DOHH2 (cell line): ENCODE results near the gene SEMA3A.
"Not testable (repeated sequence)": the region's sequence is repeated elsewhere in the genome, so short reads cannot be mapped to it uniquely, and the experiment has no call there.

Experiments
- H3F3A ChIP-seq: fragments of 200-600 bp; sonication (generic), shearing (Covaris generic); 2 replicates; pipeline ENCODE4 v1.6.0; 2016; ENCODE audit warnings: antibody characterized with exemption, mild to moderate bottlenecking; ENCODE audit not compliant: control insufficient read depth, insufficient read depth
- H3K27ac ChIP-seq: fragments of 200-600 bp; sonication (generic); 2 replicates; pipeline ENCODE4 v1.5.1; 2014; ENCODE audit warnings: low read depth, mild to moderate bottlenecking, low read length, moderate library complexity
- H3K27me3 ChIP-seq: fragments of 200-600 bp; sonication (generic); 2 replicates; pipeline ENCODE4 v1.6.1; 2014; ENCODE audit warnings: mild to moderate bottlenecking, low read length, mixed read lengths; ENCODE audit not compliant: control insufficient read depth
- H3K36me3 ChIP-seq: fragments of 200-600 bp; sonication (generic); 2 replicates; pipeline ENCODE4 v1.6.1; 2014; ENCODE audit warnings: mild to moderate bottlenecking, low read length, moderate library complexity, mixed read lengths; ENCODE audit not compliant: control insufficient read depth
- H3K4me1 ChIP-seq: fragments of 200-600 bp; sonication (generic); 2 replicates; pipeline ENCODE4 v1.6.1; 2014; ENCODE audit warnings: mild to moderate bottlenecking, low read length, mixed read lengths; ENCODE audit not compliant: control insufficient read depth
- H3K4me2 ChIP-seq: fragments of 200-600 bp; sonication (generic); 2 replicates; pipeline ENCODE4 v1.6.0; 2014; ENCODE audit warnings: mild to moderate bottlenecking, low read length, moderate library complexity
- H3K4me3 ChIP-seq: fragments of 200-600 bp; sonication (generic); 2 replicates; pipeline ENCODE4 v1.5.1; 2014; ENCODE audit warnings: mild to moderate bottlenecking, low read length, mixed read lengths
- H3K79me2 ChIP-seq: fragments of 200-600 bp; sonication (generic); 2 replicates; pipeline ENCODE4 v1.6.1; 2014; ENCODE audit warnings: mild to moderate bottlenecking, low read length, mixed read lengths; ENCODE audit not compliant: control insufficient read depth
- H3K9me2 ChIP-seq: fragments of 200-600 bp; sonication (generic); replicated peaks from 2 replicates; pipeline ENCODE4 v1.6.1; 2014; ENCODE audit warnings: mild to moderate bottlenecking, low read length, mixed read lengths; ENCODE audit not compliant: control insufficient read depth
- H3K9me3 ChIP-seq: fragments of 200-600 bp; sonication (generic); 2 replicates; pipeline ENCODE4 v1.6.1; 2014; ENCODE audit warnings: antibody characterized with exemption, low read length, mixed read lengths; ENCODE audit not compliant: control insufficient read depth, insufficient read depth
- H4K20me1 ChIP-seq: fragments of 200-600 bp; sonication (generic); 2 replicates; pipeline ENCODE4 v1.6.0; 2014; ENCODE audit warnings: low read depth, mild to moderate bottlenecking, antibody characterized with exemption, low read length, moderate library complexity; ENCODE audit not compliant: control insufficient read depth, insufficient read depth
- EZH2phosphoT487 ChIP-seq: fragments of 200-600 bp; sonication (generic); IDR thresholded peaks from 2 replicates; pipeline ENCODE4 v1.6.1; 2017; ENCODE audit warnings: borderline replicate concordance, mild to moderate bottlenecking, antibody characterized with exemption, low read length, moderate library complexity, mixed read lengths
- TF ChIP-seq, protein P1 (sequence below): fragments of 200-600 bp; sonication (generic); IDR thresholded peaks from one replicate; pipeline ENCODE4 v1.5.1; 2014; ENCODE audit warnings: antibody characterized with exemption, mild to moderate bottlenecking, low read depth, low read length; ENCODE audit not compliant: poor library complexity, severe bottlenecking

The SEMA3A gene

DNA sequence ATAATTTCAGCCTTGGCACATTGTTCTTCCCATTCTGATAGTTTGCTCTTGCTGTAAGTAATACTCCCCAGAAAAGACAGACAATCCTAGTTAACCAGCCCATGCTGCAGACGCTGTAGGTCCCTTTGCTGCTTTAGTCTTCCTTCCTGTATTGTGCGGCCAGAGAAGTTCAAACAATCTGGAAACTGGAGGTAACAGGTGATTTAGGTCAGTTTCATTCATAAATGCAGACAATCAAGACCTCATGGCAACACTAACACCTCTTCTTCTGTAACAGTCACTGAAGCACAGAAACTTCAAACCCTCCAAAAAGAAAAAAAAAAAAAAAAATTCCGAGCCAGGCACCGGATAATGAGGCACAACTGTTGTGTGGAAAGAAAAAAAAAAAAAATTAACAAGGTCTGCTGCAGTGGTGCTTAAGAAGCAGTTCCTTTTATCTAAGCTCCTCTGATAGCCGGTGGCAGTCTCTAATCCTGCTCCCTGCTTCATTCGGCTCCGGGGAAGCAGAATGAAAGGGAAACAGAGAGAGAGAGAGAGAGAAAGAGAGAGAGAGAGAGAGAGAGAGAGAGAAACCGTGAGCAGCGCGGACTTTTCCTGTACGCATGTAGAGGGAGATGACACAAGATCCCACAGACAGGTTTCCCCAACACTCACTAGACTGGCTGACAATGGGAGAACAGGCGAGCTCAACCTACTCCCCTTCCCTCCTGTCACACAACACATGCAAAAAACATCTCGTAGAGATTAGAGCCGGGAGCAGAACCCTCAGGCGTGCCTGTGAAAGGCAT, at the start of gene SEMA3A:
TSS of gene SEMA3A (minus strand) at position 306 of the 788 bp plus-strand sequence. CDS start at position 103, 203 bp downstream.
- H3K27ac ChIP-seq = no peak within 1 kb of the TSS
- H3K36me3 ChIP-seq = no peaks in the 10 kb centered on the region
- H3K79me2 ChIP-seq = no peaks in the 10 kb centered on the region
- TF ChIP-seq, protein P1, sequence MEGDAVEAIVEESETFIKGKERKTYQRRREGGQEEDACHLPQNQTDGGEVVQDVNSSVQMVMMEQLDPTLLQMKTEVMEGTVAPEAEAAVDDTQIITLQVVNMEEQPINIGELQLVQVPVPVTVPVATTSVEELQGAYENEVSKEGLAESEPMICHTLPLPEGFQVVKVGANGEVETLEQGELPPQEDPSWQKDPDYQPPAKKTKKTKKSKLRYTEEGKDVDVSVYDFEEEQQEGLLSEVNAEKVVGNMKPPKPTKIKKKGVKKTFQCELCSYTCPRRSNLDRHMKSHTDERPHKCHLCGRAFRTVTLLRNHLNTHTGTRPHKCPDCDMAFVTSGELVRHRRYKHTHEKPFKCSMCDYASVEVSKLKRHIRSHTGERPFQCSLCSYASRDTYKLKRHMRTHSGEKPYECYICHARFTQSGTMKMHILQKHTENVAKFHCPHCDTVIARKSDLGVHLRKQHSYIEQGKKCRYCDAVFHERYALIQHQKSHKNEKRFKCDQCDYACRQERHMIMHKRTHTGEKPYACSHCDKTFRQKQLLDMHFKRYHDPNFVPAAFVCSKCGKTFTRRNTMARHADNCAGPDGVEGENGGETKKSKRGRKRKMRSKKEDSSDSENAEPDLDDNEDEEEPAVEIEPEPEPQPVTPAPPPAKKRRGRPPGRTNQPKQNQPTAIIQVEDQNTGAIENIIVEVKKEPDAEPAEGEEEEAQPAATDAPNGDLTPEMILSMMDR = no peak
- no peak for TF ChIP-seq EZH2phosphoT487
- H4K20me1 ChIP-seq = no peaks in the 10 kb centered on the region
- H3K4me2 ChIP-seq = no peak within 1 kb of the TSS
- H3K9me3 ChIP-seq = no peaks in the 10 kb centered on the region
- H3F3A ChIP-seq = no peaks in the 10 kb centered on the region
- no peaks in the 10 kb centered on the region for H3K9me2 ChIP-seq
- no peak within 1 kb of the TSS for H3K4me3 ChIP-seq
- H3K27me3 ChIP-seq = no peaks in the 10 kb centered on the region
- no peaks in the 10 kb centered on the region for H3K4me1 ChIP-seq

DNA sequence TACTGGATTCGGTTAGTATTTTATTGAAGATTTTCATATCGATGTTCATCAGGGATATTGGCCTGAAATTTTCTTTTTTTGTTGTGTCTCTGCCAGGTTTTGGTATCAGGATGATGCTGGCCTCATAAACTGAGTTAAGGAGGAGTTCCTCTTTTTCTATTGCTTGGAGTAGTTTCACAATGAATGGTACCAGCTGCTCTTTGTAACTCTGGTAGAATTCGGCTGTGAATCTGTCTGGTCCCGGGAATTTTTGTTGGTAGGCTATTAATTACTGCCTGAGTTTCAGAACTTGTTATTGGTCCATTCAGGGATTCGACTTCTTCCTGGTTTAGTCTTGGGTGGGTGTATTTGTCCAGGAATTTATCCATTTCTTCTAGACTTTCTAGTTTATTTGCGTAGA, 48.4 kb upstream of the SEMA3A start:
- not testable (repeated sequence) for H3K27me3 ChIP-seq, H3K4me2 ChIP-seq, H3K9me3 ChIP-seq, H3K79me2 ChIP-seq, H3K36me3 ChIP-seq, H3K4me3 ChIP-seq, H4K20me1 ChIP-seq, H3K9me2 ChIP-seq, H3K4me1 ChIP-seq, H3K27ac ChIP-seq, H3F3A ChIP-seq

DNA sequence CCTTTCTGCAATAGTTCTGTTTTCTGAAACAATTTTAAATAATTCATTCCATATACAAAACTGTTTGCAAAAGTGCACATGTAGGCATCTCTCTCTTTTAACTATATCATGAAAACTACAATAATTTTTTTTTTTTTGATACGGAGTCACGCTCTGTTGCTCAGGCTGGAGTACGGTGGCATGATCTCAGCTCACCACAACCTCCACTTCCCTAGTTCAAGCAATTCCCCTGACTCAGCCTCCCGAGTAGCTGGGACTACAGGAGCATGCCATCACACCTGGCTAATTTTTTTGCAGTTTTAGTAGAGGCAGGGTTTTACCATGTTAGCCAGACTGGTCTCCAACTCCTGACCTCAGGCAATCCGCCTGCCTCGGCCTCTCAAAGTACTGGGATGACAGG, 44.0 kb upstream of the SEMA3A start:
- Histone ChIP-seq H3K4me1 (no peaks in the 10 kb centered on the region), H4K20me1 (no peaks in the 10 kb centered on the region), H3K27me3 (no peaks in the 10 kb centered on the region), H3K4me2 (no peak overlapping the region), H3K36me3 (no peaks in the 10 kb centered on the region), H3K9me3 (peaks cover 5% of the 10 kb centered on the region; the same call in 1 of the 2 replicates), H3F3A (no peaks in the 10 kb centered on the region), H3K79me2 (no peaks in the 10 kb centered on the region), H3K4me3 (no peak overlapping the region), H3K27ac (no peak overlapping the region), H3K9me2 (no peaks in the 10 kb centered on the region)
- TF ChIP-seq, protein P1 = no peak
- TF ChIP-seq EZH2phosphoT487 = no peak

DNA sequence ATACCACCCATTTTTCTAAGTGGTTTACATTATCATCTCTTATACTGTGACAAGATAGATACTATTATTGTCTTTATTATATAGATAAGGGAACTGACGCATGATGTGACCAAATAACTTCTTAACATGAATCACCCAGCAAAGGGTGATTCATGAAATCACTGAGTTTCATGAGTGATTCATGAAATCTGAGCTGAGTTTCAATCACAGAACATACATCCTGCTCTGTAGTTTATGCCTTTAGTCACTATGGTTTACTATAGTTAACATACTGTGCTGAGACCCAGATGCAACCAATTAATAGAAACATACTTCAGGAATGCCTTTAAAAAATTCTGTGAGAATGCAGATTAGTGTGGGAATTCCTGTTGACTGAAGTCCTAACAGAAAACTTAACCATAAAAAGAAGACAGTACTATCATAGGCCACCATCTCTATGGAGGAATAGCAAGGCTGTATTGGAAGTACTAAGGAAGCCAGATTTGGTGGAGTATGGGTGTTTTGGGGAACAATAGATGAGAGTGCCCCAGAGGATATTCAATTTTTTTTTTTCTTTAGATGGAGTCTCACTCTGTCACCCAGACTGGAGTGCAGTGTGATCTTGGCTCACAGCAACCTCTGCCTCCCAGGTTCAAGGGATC, 43.1 kb upstream of the SEMA3A start:
- H3K4me3 ChIP-seq = no peak overlapping the region
- peaks cover 5% of the 10 kb centered on the region; the same call in 1 of the 2 replicates for H3K9me3 ChIP-seq
- H3K4me2 ChIP-seq = no peak overlapping the region
- H3K27me3 ChIP-seq = no peaks in the 10 kb centered on the region
- TF ChIP-seq EZH2phosphoT487 = no peak
- TF ChIP-seq, protein P1 = no peak
- H3K79me2 ChIP-seq = no peaks in the 10 kb centered on the region
- H3K4me1 ChIP-seq = no peaks in the 10 kb centered on the region
- H4K20me1 ChIP-seq = no peaks in the 10 kb centered on the region
- H3K27ac ChIP-seq = no peak overlapping the region
- H3K36me3 ChIP-seq = no peaks in the 10 kb centered on the region
- no peaks in the 10 kb centered on the region for H3K9me2 ChIP-seq
- no peaks in the 10 kb centered on the region for H3F3A ChIP-seq
